Measurements from ENCODE around the gene PRKCZ. TPM values are rescaled to one million over a fixed set of nuclear protein-coding genes. Genes with fewer than 3 reads are reported as not detected.

Gene PRKCZ
- total RNA-seq, 1 experiment from 2014 or later: 45.9 TPM

DNA sequence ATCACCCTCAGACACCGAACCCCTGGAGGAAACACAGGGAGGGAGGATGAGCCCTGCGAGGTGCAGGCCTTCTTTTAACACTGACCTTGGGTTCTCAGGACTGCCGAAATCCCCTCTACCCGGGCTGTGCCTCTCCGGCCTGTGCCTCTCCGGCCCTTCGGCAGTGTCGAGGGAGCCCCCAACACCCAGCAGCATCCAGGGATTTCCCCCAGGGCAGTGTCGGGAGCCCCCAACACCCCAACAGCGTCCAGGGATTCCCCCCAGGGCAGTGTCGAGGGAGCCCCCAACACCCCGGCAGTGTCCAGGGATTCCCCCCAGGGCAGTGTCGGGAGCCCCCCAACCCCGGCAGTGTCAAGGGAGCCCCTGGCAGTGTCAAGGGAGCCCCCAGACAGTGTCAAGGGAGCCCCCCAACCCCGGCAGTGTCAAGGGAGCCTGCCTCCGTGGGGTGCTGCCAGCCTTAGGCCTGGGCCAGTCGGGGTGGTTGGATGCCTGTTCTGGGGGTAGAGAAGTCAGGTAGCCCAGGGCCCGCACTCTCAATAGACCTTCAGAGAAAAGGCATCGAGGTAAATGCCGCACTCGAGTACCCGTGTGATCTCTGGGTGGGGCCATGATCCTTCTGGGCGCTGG, 57.5 kb downstream of the PRKCZ start:
- H3K9me3 ChIP-seq: no peaks in the 10 kb centered on the region
- H3K4me3 Mint-ChIP-seq (ENCODE audit: unreplicated experiment): no peak overlapping the region
- POLR2A ChIA-PET: no interaction called here
- CTCF ChIA-PET: no interaction called here
- intact Hi-C loops (cut with micrococcal nuclease; ENCODE audit: unreplicated experiment): loop anchor here (2.0 kb wide), 1 partner anchor 67 kb away; no protein-coding TSS in a partner anchor
- H3K27ac Mint-ChIP-seq (ENCODE audit: unreplicated experiment): no peak overlapping the region
- no peak overlapping the region for H3K4me3 ChIP-seq (ENCODE audit: low read depth, low read length)
- H3K27me3 Mint-ChIP-seq (ENCODE audit: insufficient read depth, unreplicated experiment): no peaks in the 10 kb centered on the region
- no peaks in the 10 kb centered on the region for H3K27me3 ChIP-seq (replicated peaks; ENCODE audit: control insufficient read depth, insufficient read depth, low read length)
- H3K4me1 Mint-ChIP-seq (ENCODE audit: low read depth, unreplicated experiment): no peaks in the 10 kb centered on the region
- no peaks in the 10 kb centered on the region for H3K9me3 Mint-ChIP-seq (ENCODE audit: unreplicated experiment)
- BruUV-seq (replicated peaks): no TSS peak
- H3K4me1 ChIP-seq: no peaks in the 10 kb centered on the region
- DNase-seq: no peak
- peaks cover 2% of the 10 kb centered on the region; the same call in 1 of the 2 replicates for H3K36me3 ChIP-seq (ENCODE audit: control insufficient read depth, insufficient read depth, low read length)
- TF ChIP-seq CTCF (IDR thresholded peaks at IDR 0.05; ENCODE audit: insufficient read depth in 1 of 2, low read depth in 1 of 2, low read length in 1 of 2, severe bottlenecking in 1 of 2, unreplicated experiment in 1 of 2): no peak
- peaks cover 10% of the 10 kb centered on the region for H3K36me3 Mint-ChIP-seq (ENCODE audit: insufficient read depth, unreplicated experiment)

DNA sequence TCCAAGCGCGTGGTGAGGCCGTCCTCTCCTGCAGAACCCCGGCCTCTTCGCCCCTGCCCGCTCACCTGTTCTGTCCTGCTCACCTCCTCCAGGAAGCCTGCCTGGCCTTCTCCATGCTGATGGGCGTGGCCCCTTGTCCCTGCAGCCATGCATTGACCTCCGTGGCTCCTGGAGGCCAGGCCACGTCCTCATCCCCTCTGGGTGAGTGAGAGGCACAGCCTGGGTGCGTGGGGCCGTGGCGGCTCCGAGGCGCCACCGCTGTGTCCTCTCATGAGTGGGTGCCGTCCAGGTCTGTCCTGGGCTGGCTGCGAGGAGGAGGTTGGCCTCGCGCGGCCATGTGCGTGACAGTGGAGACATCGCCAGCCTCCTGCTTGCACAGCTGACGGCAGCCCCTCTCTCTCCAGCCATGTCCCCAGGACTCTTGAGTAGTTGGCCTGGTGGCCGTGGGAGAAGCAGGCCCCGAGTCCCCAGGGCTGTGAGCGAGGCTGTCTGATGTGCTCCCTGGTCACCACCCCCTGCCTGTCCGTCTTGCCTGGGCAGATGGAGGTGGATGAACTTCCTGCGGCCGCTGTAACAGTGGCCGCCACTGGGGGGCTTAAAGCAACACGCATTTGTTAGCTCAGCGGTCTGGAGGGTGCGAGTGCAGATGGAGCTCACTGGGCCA, 58.1 kb downstream of the PRKCZ start:
- Histone ChIP-seq H3K9me3 (no peaks in the 10 kb centered on the region), H3K4me1 (no peaks in the 10 kb centered on the region), H3K27me3 (replicated peaks; ENCODE audit: control insufficient read depth, insufficient read depth, low read length) (no peaks in the 10 kb centered on the region), H3K36me3 (ENCODE audit: control insufficient read depth, insufficient read depth, low read length) (peaks cover 2% of the 10 kb centered on the region; the same call in 1 of the 2 replicates), H3K4me3 (ENCODE audit: low read depth, low read length) (no peak overlapping the region)
- Mint-ChIP-seq H3K36me3 (ENCODE audit: insufficient read depth, unreplicated experiment) (peaks cover 11% of the 10 kb centered on the region), H3K27me3 (ENCODE audit: insufficient read depth, unreplicated experiment) (no peaks in the 10 kb centered on the region), H3K4me3 (ENCODE audit: unreplicated experiment) (no peak overlapping the region), H3K9me3 (ENCODE audit: unreplicated experiment) (no peaks in the 10 kb centered on the region), H3K27ac (ENCODE audit: unreplicated experiment) (no peak overlapping the region), H3K4me1 (ENCODE audit: low read depth, unreplicated experiment) (no peaks in the 10 kb centered on the region)
- intact Hi-C loops (cut with micrococcal nuclease; ENCODE audit: unreplicated experiment): loop anchor here (2.0 kb wide), 1 partner anchor 66 kb away; no protein-coding TSS in a partner anchor
- CTCF ChIA-PET: interaction anchor here (0.6 to 1.0 kb wide), 5 partner anchors 27 to 81 kb away, joined by 5 to 11 read pairs (median 8); no protein-coding TSS in a partner anchor
- BruUV-seq (replicated peaks): no TSS peak
- TF ChIP-seq CTCF (IDR thresholded peaks at IDR 0.05; ENCODE audit: insufficient read depth in 1 of 2, low read depth in 1 of 2, low read length in 1 of 2, severe bottlenecking in 1 of 2, unreplicated experiment in 1 of 2): peak; percentile 36 to 46
- DNase-seq: peak; percentile 52 to 53
- POLR2A ChIA-PET: no interaction called here

DNA sequence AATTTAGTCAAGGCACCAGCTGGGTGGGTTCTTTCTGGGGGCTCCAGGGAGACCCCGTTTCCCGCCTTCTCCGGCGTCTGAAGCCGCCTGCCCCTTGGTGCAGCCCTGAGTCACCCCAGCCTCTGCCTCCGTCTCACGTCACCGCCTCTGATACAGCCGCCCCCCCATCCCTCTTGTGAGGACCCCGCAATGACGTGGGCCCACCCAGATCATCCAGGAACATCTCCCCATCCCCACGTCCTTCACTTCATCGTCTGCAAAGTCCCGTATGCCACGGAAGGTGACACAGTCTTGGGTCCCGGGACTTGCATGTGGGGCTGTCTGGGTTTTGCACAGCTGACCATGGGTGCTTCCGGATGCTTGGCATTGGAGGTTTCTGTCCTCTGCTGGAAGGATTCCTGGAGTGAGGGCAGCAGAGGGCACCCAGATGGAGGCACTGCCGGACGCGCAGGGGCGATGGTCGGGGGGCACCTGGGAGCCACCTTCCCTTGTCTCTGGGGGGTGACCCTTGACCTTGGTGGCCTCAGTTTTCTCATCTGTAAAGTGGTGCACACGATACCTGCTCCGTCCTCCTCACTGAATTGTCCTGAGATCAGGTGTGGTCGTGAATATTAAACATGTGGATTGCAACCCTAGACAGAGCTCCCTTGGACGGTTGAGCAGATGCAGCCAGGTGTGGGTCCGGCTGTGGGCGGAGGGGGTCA, 58.8 kb downstream of the PRKCZ start:
- H3K4me1 ChIP-seq: no peaks in the 10 kb centered on the region
- Mint-ChIP-seq H3K4me1 (ENCODE audit: low read depth, unreplicated experiment) (no peaks in the 10 kb centered on the region), H3K9me3 (ENCODE audit: unreplicated experiment) (no peaks in the 10 kb centered on the region), H3K4me3 (ENCODE audit: unreplicated experiment) (no peak overlapping the region), H3K36me3 (ENCODE audit: insufficient read depth, unreplicated experiment) (peaks cover 16% of the 10 kb centered on the region), H3K27me3 (ENCODE audit: insufficient read depth, unreplicated experiment) (no peaks in the 10 kb centered on the region), H3K27ac (ENCODE audit: unreplicated experiment) (no peak overlapping the region)
- no peak for TF ChIP-seq CTCF (IDR thresholded peaks at IDR 0.05; ENCODE audit: insufficient read depth in 1 of 2, low read depth in 1 of 2, low read length in 1 of 2, severe bottlenecking in 1 of 2, unreplicated experiment in 1 of 2)
- H3K36me3 ChIP-seq (ENCODE audit: control insufficient read depth, insufficient read depth, low read length): peaks cover 2% of the 10 kb centered on the region; the same call in 1 of the 2 replicates
- intact Hi-C loops (cut with micrococcal nuclease; ENCODE audit: unreplicated experiment): loop anchor here (2.0 kb wide), 1 partner anchor 66 kb away; no protein-coding TSS in a partner anchor
- H3K4me3 ChIP-seq (ENCODE audit: low read depth, low read length): no peak overlapping the region
- BruUV-seq (replicated peaks): no TSS peak
- H3K9me3 ChIP-seq: no peaks in the 10 kb centered on the region
- no peak for DNase-seq
- POLR2A ChIA-PET: no interaction called here
- CTCF ChIA-PET: interaction anchor here (0.6 to 1.0 kb wide), 5 partner anchors 27 to 80 kb away, joined by 5 to 11 read pairs (median 8); no protein-coding TSS in a partner anchor
- H3K27me3 ChIP-seq (replicated peaks; ENCODE audit: control insufficient read depth, insufficient read depth, low read length): no peaks in the 10 kb centered on the region
